Measurements from ENCODE around the gene LSMEM2. TPM values are rescaled to one million over a fixed set of nuclear protein-coding genes. Genes with fewer than 3 reads are reported as not detected.

The LSMEM2 gene
- total and polyA plus RNA-seq, 12 donors: 1.9 to 45.2 (median 31.7) TPM

- peak overlapping the region; percentile 67 to 98 (median 90) for H3K4me3 ChIP-seq
- ATAC-seq: no peak
- H3K36me3 ChIP-seq: peaks cover 0 to 26% (median 0%) of the 10 kb centered on the region in 9 donors
- no peak for DNase-seq
- no peaks in the 10 kb centered on the region for H3K9me3 ChIP-seq
- no peak for TF ChIP-seq CTCF (IDR thresholded peaks at IDR 0.05)
- H3K27ac ChIP-seq: peak overlapping the region; percentile 86 to 100 (median 94)
- WGBS, 2 donors: 1% methylated on average over 13 of the region's 13 CpGs
- intact Hi-C loops (cut with DNase I): loop anchor here in 1 of 10 donors (5.0 kb wide), 1 partner anchor 86 kb away; the partner anchor contains the start of gene HYAL2
- peaks cover 27 to 58% (median 47%) of the 10 kb centered on the region in 9 donors for H3K4me1 ChIP-seq
- no peaks in the 10 kb centered on the region for H3K27me3 ChIP-seq
These were observed 42.3 kb upstream of the LSMEM2 start for GRCh38 chr3:50236484-50237132.

- Histone ChIP-seq H3K27ac (peak overlapping the region; percentile 86 to 100 (median 94)), H3K4me3 (peak overlapping the region; percentile 67 to 98 (median 90)), H3K4me1 (peaks cover 31 to 64% (median 53%) of the 10 kb centered on the region in 9 donors), H3K36me3 (peaks cover 0 to 29% (median 0%) of the 10 kb centered on the region in 9 donors), H3K27me3 (no peaks in the 10 kb centered on the region), H3K9me3 (no peaks in the 10 kb centered on the region)
- intact Hi-C loops (cut with DNase I): loop anchor here in 1 of 10 donors (5.0 kb wide), 1 partner anchor 85 kb away; the partner anchor contains the start of gene HYAL2
- ATAC-seq: peak in 1 of 8 donors; percentile 12
- no peak for TF ChIP-seq CTCF (IDR thresholded peaks at IDR 0.05)
- WGBS, 2 donors: 3 to 7% methylated on average over 7 of the region's 7 CpGs
- DNase-seq: peak in 1 of 2 donors; percentile 50
These were observed 41.7 kb upstream of the LSMEM2 start for GRCh38 chr3:50237133-50237651.

- Histone ChIP-seq H3K4me1 (peaks cover 37 to 72% (median 61%) of the 10 kb centered on the region in 9 donors), H3K27ac (peak overlapping the region; percentile 86 to 100 (median 94)), H3K9me3 (no peaks in the 10 kb centered on the region), H3K36me3 (peaks cover 0 to 29% (median 0%) of the 10 kb centered on the region in 9 donors), H3K4me3 (peak overlapping the region; percentile 67 to 98 (median 90)), H3K27me3 (no peaks in the 10 kb centered on the region)
- peak; percentile 87 to 88 for DNase-seq
- peak; percentile 35 to 71 (median 58) for ATAC-seq
- 1% methylated on average over 31 of the region's 31 CpGs for WGBS, 2 donors
- intact Hi-C loops (cut with DNase I): loop anchor here in 1 of 10 donors (5.0 kb wide), 1 partner anchor 84 kb away; the partner anchor contains the start of gene HYAL2
- no peak for TF ChIP-seq CTCF (IDR thresholded peaks at IDR 0.05)
These were observed 40.9 kb upstream of the LSMEM2 start for GRCh38 chr3:50237754-50238548.

GRCh38 chr3:50238549-50239026 is 40.3 kb upstream of the LSMEM2 start:
- peak overlapping the region; percentile 86 to 100 (median 94) for H3K27ac ChIP-seq
- peak in 1 of 9 donors; percentile 5 for TF ChIP-seq CTCF (IDR thresholded peaks at IDR 0.05)
- H3K9me3 ChIP-seq: no peaks in the 10 kb centered on the region
- ATAC-seq (peak; percentile 1 to 63 (median 40)), DNase-seq (peak; percentile 88 to 89)
- WGBS, 2 donors: 15 to 16% methylated on average over 7 of the region's 7 CpGs
- intact Hi-C loops (cut with DNase I): loop anchor here in 1 of 10 donors (5.0 kb wide), 1 partner anchor 84 kb away; the partner anchor contains the start of gene HYAL2
- H3K4me1 ChIP-seq: peaks cover 43 to 78% (median 66%) of the 10 kb centered on the region in 9 donors
- H3K27me3 ChIP-seq: no peaks in the 10 kb centered on the region
- H3K4me3 ChIP-seq: peak overlapping the region; percentile 67 to 98 (median 90)
- H3K36me3 ChIP-seq: peaks cover 0 to 31% (median 0%) of the 10 kb centered on the region in 9 donors

All from heart right ventricle (tissue), 16 donors.